Endothelial cell of umbilical vein (primary cell): ENCODE results near the gene NLGN1.

ENCODE experiments used
- EZH2 ChIP-seq: IDR thresholded peaks from 2 replicates; pipeline ENCODE4 v1.6.1; 2012; ENCODE audit warnings: borderline replicate concordance, low read depth, mild to moderate bottlenecking, moderate library complexity, low read length, inconsistent platforms; ENCODE audit not compliant: severe bottlenecking
- FOS ChIP-seq: IDR thresholded peaks from 2 replicates; pipeline ENCODE4 v1.6.1; 2011; ENCODE audit warnings: mild to moderate bottlenecking, low read length, moderate library complexity, borderline replicate concordance; ENCODE audit not compliant: insufficient read depth
- JUN ChIP-seq: IDR thresholded peaks from 2 replicates; pipeline ENCODE4 v1.6.1; 2011; ENCODE audit warnings: borderline replicate concordance, low read depth; ENCODE audit not compliant: insufficient read length, insufficient read depth
- POLR2A ChIP-seq: IDR thresholded peaks from 2 replicates; pipeline ENCODE4 v1.6.1; 2012; ENCODE audit warnings: low read depth, mild to moderate bottlenecking, control low read depth, low read length
- POLR2AphosphoS5 ChIP-seq: IDR thresholded peaks from 2 replicates; pipeline ENCODE4 v1.6.1; 2012; ENCODE audit warnings: low read depth, mild to moderate bottlenecking, control low read depth, low read length, moderate library complexity; ENCODE audit not compliant: insufficient read depth
- TF ChIP-seq, protein P1 (sequence below), 2 donors: IDR thresholded peaks; 1 replicate in 1 of 2; 2 replicates in 1 of 2; pipeline ENCODE4 v1.5.1; 2011; ENCODE audit warnings: low read length in 2 of 2, mild to moderate bottlenecking in 2 of 2, moderate library complexity in 2 of 2, control low read depth in 1 of 2, inconsistent platforms in 1 of 2, low read depth in 1 of 2; ENCODE audit not compliant: insufficient read depth in 1 of 2; ENCODE audit errors: extremely low read depth in 1 of 2

DNA sequence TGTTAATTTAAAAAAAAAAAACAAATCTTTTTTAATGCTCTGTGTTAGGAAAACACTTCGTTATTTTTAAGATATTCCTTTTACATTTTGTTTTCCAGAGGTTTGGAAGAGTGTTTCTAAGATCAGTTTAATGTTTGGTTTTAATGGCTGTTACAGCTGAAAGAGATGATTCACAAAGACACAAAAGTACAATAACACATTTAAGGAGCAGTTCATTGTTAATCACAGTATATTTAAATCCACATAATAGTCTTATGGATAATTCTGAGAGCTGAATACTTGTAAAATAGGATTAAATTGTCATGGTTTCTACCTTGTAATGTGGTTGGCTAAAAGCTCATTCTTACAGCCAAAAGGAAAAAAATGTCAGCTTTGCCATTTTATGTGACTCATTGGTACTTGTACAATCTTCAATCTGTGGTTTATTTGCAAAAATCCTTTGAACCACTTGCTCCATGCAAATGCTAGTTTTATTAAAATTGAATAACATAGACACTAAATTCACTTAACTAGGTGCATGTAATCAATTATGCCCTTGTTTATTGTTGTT is 426.4 kb downstream of the NLGN1 start:
- TF ChIP-seq JUN (no peak), POLR2AphosphoS5 (no peak), EZH2 (no peak), FOS (no peak), POLR2A (no peak)
- TF ChIP-seq, protein P1, sequence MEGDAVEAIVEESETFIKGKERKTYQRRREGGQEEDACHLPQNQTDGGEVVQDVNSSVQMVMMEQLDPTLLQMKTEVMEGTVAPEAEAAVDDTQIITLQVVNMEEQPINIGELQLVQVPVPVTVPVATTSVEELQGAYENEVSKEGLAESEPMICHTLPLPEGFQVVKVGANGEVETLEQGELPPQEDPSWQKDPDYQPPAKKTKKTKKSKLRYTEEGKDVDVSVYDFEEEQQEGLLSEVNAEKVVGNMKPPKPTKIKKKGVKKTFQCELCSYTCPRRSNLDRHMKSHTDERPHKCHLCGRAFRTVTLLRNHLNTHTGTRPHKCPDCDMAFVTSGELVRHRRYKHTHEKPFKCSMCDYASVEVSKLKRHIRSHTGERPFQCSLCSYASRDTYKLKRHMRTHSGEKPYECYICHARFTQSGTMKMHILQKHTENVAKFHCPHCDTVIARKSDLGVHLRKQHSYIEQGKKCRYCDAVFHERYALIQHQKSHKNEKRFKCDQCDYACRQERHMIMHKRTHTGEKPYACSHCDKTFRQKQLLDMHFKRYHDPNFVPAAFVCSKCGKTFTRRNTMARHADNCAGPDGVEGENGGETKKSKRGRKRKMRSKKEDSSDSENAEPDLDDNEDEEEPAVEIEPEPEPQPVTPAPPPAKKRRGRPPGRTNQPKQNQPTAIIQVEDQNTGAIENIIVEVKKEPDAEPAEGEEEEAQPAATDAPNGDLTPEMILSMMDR (IDR thresholded peaks at IDR 0.05; ENCODE audit: extremely low read depth in 1 of 2, insufficient read depth in 1 of 2, low read depth in 1 of 2, low read length in 2 of 2) = no peak
